ELF-1 (cell line): Measurements from ENCODE around the gene TOPAZ1.

ENCODE experiments used
- DNase-seq: peaks from one replicate; pipeline ENCODE4 v3.0.0-alpha.2; 2016; ENCODE audit warnings: low read depth, low spot score

TOPAZ1 gene

DNA sequence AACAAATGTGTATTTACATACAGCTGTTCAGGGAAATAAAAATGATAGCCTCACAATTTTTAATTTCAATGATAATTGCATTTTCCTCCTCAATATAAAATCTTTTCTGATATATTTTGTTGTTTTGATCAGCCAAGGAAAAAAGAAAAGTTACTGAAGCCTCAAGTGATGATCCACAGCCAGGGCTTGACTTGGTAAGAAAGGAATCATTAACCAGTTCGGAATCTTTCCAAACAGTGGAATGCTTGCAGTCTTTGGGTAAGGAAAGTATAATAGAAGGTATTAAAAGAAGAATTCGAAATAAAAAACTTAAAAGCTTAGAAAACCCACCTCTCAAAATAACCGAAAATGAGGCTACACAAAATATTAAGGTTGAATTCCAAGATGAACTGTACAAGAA lies 1.0 kb downstream of the TOPAZ1 start:
- DNase-seq = no peak

DNA sequence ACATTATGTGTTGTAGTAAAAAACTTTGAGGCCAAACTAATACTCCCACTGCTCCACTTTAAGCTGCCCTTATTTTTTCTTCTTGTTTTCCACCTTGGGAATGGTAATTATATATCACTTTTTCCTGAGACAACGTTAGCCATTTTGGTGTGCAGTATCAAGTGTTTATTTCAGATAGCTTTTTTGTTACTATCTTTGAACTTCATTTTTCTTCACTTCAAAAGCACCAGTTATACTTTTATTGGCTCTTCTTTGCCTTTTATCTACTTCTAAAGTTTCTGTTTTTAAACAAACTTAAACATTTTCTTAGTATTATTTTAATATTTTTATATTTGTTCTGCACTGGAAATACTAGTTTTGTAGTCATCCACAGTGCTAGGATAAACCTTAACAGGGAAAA lies 6.5 kb downstream of the TOPAZ1 start:
- no peak for DNase-seq

DNA sequence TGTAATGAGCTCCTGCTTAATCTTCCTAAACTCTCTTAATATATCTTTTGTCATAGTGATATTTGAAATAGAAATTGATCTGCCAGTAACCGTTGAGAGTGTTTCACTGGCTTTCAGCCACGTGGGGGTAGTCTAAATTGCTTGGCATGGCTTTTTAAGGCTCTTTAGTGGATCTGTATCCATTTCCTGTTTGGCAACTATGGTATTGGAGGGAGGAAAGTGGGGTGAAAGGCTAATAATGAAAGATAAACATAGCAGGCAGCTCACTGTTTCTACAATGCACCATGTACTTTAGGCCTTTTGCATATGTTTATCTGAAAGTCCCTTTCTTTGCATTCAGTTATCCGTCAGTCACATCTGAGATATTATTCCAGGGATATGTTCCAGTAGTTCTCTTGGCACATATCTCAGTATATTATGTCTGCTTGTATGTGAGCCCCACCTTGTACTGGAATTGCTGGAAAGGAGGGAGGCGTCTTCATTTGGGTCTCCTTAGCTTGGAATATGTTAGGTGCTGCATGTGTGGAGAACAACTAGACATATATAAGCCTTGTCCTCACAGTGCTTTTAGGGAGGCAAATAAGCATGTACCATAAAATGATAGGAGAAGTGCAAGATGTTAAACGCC lies 10.8 kb downstream of the TOPAZ1 start:
- DNase-seq = no peak

- DNase-seq = no peak
These were observed 17.7 kb downstream of the TOPAZ1 start for GRCh38 chr3:44259404-44259803.

GRCh38 chr3:44264146-44264545 lies 22.5 kb downstream of the TOPAZ1 start:
- DNase-seq = no peak

DNA sequence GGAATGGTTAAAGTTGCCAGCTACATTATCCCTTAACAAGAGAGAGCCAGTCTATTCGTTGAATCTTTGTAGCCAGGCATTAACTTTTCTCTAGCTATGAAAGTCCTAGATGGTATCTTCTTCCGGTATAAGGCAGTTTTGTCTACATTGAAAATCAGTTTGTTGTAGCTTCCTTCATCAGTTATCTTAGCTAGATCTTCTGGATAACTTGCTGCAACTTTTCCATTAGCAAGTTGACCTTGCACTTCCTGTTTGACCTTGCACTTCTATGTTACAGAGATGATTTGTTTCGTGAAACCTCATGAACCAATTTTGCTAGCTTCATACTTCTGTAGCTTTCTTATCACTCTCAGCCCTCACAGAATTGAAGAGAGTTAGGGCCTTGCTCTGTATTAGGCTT lies 24.1 kb downstream of the TOPAZ1 start:
- DNase-seq = no peak

DNA sequence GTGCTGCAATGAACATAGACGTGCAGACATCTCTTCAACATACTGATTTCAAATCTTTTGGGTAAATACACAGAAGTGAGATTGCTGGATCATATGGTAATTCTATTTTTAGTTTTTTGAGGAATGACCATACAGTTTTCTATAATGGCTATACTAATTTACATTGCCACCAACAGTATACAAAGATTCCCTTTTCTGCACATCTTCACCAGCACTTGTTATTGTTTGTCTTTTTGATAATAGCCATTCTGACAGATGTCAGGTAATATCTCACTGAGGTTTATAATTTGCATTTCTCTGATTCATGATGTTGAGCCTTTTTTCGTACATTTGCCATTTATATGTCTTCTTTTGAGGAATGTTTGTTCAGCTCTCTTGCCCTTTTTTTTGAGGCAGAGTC lies 30.5 kb downstream of the TOPAZ1 start:
- DNase-seq = no peak

GRCh38 chr3:44277925-44278324 lies 36.2 kb downstream of the TOPAZ1 start:
- no peak for DNase-seq

DNA sequence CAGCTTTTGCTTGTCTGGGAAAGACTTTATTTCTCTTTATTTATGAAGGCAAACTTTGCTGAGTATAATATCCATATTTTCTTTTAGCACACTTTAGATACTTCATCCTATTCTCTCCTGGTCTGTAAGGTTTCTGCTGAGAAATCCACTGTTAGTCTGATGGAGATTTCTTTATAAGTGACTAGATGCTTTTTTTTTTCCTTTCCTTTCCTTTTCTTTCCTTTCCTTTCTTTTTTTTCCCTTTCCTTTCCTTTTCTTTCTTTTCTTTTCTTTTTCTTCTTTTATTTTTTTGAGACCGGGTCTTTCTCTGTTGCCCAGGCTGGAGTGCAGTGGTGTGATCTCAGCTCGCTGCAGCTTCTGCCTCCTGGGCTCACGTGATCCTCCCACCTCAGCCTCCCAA lies 38.4 kb downstream of the TOPAZ1 start:
- DNase-seq = no peak

DNA sequence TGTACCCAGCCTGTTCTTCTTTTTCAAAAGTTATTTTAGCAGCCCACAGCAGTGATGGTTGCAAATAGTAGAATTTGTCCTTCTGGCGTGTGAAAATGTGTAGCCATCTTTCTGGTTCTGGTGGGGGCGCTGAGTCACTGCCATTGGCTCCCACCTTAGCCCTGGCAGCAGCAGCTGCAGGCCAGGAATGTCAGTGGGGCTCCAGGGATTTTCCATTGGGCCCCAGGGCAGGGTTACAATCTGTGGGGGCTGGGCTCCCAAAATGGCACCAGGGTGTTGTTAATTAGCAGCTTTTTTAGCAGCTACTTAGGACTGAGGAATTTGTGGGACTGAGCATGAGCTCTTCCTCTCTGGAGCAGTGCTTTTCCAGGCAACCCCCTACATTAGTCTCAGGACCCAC lies 38.9 kb downstream of the TOPAZ1 start:
- peak; percentile 42 for DNase-seq

DNA sequence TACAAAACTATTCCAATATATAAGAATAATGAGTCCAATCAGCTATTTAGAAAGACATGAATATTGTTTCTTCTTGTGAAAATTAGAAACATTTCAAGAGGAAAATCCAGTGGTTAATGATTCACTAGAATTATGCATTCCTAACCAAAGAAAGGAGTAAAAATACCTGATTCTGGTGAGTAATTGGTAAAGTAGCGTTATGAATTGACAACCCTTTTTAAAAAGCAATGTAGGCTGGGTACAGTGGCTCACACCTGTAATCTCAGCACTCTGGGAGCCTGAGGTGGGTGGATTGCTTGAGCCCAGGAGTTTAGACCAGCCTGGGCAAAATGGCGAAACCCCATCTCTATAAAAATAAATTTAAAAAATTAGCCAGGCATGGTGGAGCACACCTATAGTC lies 43.3 kb downstream of the TOPAZ1 start:
- no peak for DNase-seq

- DNase-seq = no peak
These were observed 48.3 kb downstream of the TOPAZ1 start for GRCh38 chr3:44289882-44290462.

DNA sequence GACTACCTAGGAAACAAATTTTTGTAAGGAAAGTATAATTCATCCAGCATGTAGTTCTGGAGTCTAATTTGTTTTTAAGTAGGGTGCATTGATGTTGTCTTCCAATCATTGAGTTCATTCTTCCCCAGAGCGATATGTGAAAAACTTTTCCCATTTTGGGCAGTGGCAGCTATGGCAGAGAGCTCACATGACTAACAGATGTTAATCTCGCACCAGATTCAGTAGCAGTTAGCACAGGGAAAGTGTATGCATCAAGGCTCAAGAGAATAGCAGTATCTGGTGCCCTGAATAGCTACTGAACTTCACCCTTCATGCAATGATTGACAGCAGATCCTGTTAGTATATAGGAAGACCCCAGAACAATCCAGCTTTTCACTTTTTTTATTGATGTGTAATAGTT lies 50.6 kb downstream of the TOPAZ1 start:
- no peak for DNase-seq

DNA sequence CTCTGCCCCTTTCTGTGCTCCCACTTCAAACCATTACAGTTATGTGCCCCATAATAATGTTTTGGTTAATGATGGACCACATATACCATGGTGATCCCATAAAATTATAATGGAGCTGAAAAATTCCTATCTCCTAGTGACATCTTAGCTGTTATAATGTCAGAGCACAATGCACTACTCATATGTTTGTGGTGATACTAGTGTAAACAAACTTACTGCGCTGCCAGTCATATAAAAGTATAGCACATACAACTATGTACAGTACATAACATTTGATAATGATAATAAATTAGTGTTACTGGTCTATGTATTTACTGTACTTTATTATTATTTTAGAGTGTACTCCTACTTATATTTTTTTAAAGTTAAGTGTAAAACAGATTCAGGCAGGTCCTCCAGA lies 51.3 kb downstream of the TOPAZ1 start:
- no peak for DNase-seq

- DNase-seq = no peak
These were observed 55.6 kb downstream of the TOPAZ1 start for GRCh38 chr3:44297255-44297654.

DNA sequence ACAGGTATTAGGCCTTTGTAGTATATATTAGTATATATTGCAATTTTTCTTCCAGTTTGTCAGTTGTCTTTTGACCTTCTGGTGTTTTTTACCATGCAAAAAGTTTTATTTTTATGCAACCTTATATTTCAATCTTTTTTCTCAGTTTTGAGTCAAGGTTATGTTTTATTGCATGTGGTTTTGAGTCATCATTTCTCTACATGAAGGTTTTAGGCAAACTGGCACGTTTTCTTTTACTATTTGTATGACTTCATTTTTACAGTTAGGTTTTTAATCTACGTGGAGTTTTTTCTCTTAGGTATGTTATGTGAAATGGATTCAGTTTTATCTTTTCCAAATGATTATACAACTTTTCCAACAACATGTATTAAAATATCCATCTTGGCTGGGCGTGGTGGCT lies 60.1 kb downstream of the TOPAZ1 start:
- DNase-seq = no peak

DNA sequence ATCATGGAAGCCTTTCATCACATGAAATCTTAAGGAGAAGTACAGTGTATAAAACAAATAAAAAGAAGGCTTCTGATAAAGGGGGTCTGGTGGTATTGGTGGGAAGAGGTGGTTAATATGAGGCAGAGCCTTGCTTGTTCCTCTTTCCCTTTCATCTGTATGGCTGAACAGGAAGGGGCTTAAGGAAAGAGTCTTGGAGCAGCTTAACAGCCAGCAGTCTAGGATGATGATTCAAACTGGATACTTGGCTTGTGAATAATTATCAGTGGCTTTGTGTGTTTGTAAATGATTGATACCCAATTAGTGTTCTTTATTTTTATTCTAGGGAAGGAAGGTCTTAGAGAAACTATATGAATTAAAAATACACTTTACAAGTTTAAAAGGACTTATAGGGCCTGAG lies 67.8 kb downstream of the TOPAZ1 start:
- no peak for DNase-seq

- DNase-seq = peak; percentile 47
These were observed 77.2 kb downstream of the TOPAZ1 start for GRCh38 chr3:44318891-44319311.

- DNase-seq = no peak
These were observed 79.6 kb downstream of the TOPAZ1 start for GRCh38 chr3:44321335-44321734.

- no peak for DNase-seq
These were observed 81.8 kb downstream of the TOPAZ1 start for GRCh38 chr3:44323341-44323955.

- DNase-seq = no peak
These were observed 82.9 kb downstream of the TOPAZ1 start for GRCh38 chr3:44324584-44324983.

DNA sequence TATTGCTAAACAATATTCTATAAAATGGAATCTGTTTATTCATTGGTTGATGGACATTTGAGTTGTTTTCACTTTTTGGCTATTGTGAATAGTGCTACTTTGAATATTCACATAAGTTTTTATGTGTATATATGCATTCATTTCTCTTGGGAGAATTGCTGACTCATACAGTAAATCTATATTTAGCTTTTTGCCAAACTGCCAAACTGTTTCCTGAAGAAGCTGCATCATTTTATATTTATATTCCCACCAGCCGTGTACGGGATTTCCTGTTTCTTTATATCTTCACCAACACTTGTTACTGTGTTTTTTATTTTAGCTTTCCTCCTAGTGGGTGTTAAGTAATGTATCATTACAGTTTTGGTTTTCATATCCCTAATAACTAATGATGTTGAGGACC lies 84.3 kb downstream of the TOPAZ1 start:
- no peak for DNase-seq

GRCh38 chr3:44326515-44326914 lies 84.8 kb downstream of the TOPAZ1 start:
- no peak for DNase-seq
